ENCODE measurements around the gene KRT36. TPM values are rescaled to one million over a fixed set of nuclear protein-coding genes. Genes with fewer than 3 reads are reported as not detected.

KRT36 gene
- total RNA-seq, 4 donors from 2014 or later, result not detected

DNA sequence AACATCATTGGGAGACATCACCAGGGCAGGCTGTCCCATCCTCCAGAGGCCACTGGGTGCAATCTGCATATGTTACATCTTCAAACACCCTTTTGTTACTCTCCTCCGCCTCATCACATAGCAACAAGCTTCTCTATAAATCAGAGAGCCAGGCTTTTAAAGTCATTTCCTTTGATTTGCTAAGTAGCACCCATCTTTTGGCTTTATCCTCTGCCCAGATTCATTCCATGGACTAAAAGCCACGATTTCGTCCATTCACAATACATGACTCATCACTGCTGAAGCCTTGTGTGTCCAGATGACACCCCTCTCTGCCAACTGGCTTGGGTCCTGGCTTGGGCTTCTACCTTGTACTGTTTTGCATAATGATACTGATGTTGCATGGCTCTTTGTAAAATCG lies 47.0 kb downstream of the KRT36 start:
- Histone ChIP-seq H3K4me3 (no peak overlapping the region), H3K36me3 (no peaks in the 10 kb centered on the region), H3K9me3 (no peaks in the 10 kb centered on the region), H3K27ac (no peak overlapping the region), H3K27me3 (peaks cover 8% of the 10 kb centered on the region), H3K4me1 (no peaks in the 10 kb centered on the region)
- WGBS, 2 donors (ENCODE audit: low coverage in 1 of 2), result 62 to 65% methylated on average over 3 to 4 of the region's 4 CpGs
- no peak for ATAC-seq
- TF ChIP-seq, protein P1, sequence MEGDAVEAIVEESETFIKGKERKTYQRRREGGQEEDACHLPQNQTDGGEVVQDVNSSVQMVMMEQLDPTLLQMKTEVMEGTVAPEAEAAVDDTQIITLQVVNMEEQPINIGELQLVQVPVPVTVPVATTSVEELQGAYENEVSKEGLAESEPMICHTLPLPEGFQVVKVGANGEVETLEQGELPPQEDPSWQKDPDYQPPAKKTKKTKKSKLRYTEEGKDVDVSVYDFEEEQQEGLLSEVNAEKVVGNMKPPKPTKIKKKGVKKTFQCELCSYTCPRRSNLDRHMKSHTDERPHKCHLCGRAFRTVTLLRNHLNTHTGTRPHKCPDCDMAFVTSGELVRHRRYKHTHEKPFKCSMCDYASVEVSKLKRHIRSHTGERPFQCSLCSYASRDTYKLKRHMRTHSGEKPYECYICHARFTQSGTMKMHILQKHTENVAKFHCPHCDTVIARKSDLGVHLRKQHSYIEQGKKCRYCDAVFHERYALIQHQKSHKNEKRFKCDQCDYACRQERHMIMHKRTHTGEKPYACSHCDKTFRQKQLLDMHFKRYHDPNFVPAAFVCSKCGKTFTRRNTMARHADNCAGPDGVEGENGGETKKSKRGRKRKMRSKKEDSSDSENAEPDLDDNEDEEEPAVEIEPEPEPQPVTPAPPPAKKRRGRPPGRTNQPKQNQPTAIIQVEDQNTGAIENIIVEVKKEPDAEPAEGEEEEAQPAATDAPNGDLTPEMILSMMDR (IDR thresholded peaks at IDR 0.05), result no peak
- TF ChIP-seq EP300 (IDR thresholded peaks at IDR 0.05), result no peak
- TF ChIP-seq POLR2A (IDR thresholded peaks at IDR 0.05), result no peak
- TF ChIP-seq POLR2AphosphoS5 (IDR thresholded peaks at IDR 0.05), result no peak

DNA sequence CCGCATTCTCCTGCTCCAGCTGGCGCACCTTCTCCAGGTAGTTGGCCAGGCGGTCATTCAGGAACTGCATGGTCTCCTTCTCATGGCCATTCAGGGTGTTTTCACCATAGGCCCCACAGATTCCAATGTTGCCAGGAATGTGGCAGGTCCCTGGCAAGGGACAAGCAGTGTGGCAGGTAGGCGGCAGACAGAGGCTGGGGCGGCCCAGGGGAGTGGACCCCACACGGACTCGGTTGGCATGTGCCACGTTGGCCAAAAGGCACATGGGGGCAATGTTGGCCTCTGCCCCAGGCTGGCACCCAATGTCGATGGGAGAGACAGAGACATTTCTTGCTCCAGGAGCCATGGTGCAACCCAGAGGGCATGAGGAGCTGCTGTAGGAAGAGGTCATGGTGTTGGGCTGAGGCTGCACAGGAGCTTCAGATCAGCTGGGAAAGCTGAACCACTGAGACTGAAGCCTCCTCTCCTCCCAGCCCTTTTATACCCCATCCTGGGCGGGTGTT lies 49.1 kb downstream of the KRT36 start, which contains the start of gene KRT38:
TSS of gene KRT38 (minus strand) at position 453 of the 503 bp plus-strand sequence. CDS start at position 391, 62 bp downstream.
- peaks cover 6% of the 10 kb centered on the region for H3K27me3 ChIP-seq
- no peak for TF ChIP-seq POLR2AphosphoS5 (IDR thresholded peaks at IDR 0.05)
- TF ChIP-seq, protein P1 (IDR thresholded peaks at IDR 0.05), result no peak
- no peak for TF ChIP-seq POLR2A (IDR thresholded peaks at IDR 0.05)
- no peak for TF ChIP-seq EP300 (IDR thresholded peaks at IDR 0.05)
- H3K4me3 ChIP-seq, result no peak within 1 kb of the TSS
- H3K27ac ChIP-seq, result no peak within 1 kb of the TSS
- no peak for ATAC-seq
- 86 to 92% methylated on average over 2 to 4 of the region's 10 CpGs for WGBS, 2 donors (ENCODE audit: low coverage in 1 of 2)
- H3K9me3 ChIP-seq, result no peaks in the 10 kb centered on the region
- H3K36me3 ChIP-seq, result no peaks in the 10 kb centered on the region
- no peaks in the 10 kb centered on the region for H3K4me1 ChIP-seq

DNA sequence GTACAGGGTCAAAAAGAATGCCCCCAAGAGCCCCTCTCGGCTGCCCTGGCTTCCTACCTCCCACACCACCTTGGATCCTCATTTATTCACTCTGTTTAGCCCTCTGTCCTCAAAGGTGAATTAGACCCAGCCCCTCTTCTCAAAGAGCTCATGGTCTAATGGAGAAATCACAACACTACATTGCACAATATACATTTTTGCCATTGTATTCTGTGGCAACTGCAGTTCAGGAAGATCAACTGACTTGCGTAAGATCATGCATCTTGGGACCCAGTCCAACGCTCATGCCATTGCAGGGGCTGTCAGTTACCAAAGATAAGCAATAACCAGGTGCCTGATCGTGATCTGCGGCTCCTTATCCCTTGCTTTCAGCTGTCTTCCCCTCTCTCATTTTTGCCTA lies 50.3 kb downstream of the KRT36 start:
- TF ChIP-seq EP300 (IDR thresholded peaks at IDR 0.05) (no peak), POLR2AphosphoS5 (IDR thresholded peaks at IDR 0.05) (no peak)
- peaks cover 0 to 5% (median 0%) of the 10 kb centered on the region in 3 donors for H3K4me1 ChIP-seq
- no peak overlapping the region for H3K27ac ChIP-seq
- no peaks in the 10 kb centered on the region for H3K9me3 ChIP-seq
- no peak for ATAC-seq
- no peaks in the 10 kb centered on the region for H3K27me3 ChIP-seq
- no peaks in the 10 kb centered on the region for H3K36me3 ChIP-seq
- no peak overlapping the region for H3K4me3 ChIP-seq
- WGBS, 2 donors (ENCODE audit: low coverage in 1 of 2), result 83 to 100% methylated on average over 2 to 4 of the region's 5 CpGs

DNA sequence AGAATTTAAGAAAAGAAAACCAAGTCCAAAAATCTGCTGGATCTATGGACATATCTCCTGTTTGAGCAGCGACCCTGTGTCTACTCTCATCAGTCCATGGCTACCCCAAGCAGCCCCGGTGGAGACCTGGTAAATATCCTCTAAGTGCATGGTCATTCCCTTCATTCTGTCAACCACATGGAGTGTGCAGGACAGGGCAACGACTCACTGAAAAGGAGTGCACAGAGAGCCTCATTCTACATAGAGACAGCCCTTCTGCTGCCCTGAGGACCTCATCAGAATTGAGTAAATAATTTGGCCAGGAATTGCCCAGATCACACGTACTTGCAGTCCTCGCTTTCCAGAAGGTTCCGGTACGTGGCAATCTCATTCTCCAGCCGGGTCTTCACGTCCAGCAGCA lies 51.9 kb downstream of the KRT36 start:
- ATAC-seq, result no peak
- WGBS, 2 donors (ENCODE audit: low coverage in 1 of 2), result 87% methylated on average over 9 of the region's 9 CpGs; no CpG with 5 or more reads in 1 of the 2 donors
- no peaks in the 10 kb centered on the region for H3K27me3 ChIP-seq
- TF ChIP-seq POLR2AphosphoS5 (IDR thresholded peaks at IDR 0.05) (no peak), EP300 (IDR thresholded peaks at IDR 0.05) (no peak), POLR2A (IDR thresholded peaks at IDR 0.05) (no peak)
- TF ChIP-seq, protein P1 (IDR thresholded peaks at IDR 0.05), result no peak
- peaks cover 0 to 8% (median 0%) of the 10 kb centered on the region in 3 donors for H3K4me1 ChIP-seq
- H3K36me3 ChIP-seq, result no peaks in the 10 kb centered on the region
- H3K4me3 ChIP-seq, result no peak overlapping the region
- no peaks in the 10 kb centered on the region for H3K9me3 ChIP-seq
- no peak overlapping the region for H3K27ac ChIP-seq

DNA sequence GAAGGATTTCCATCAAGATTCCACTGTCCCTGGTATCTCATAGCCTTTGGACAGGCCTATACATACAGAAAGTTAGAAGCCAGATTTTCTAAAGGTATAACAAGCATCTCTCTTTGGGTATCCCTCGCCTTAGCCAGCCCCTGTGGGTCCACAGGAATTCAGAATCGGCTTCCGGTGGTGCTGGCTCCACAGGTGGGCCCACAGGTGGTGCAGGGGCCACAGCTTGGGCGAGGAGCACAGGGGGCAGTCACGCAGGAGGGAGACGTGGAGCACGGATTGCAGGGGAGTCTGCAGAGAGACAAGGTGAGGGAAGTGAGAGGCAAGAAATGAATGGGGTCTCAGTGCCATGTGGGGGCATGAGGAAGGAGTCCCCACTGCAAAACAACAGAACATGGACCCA lies 52.5 kb downstream of the KRT36 start:
- no peak overlapping the region for H3K27ac ChIP-seq
- H3K27me3 ChIP-seq, result no peaks in the 10 kb centered on the region
- TF ChIP-seq POLR2AphosphoS5 (IDR thresholded peaks at IDR 0.05) (no peak), EP300 (IDR thresholded peaks at IDR 0.05) (no peak), POLR2A (IDR thresholded peaks at IDR 0.05) (no peak)
- TF ChIP-seq, protein P1 (IDR thresholded peaks at IDR 0.05), result no peak
- 68% methylated on average over 3 of the region's 7 CpGs; no CpG with 5 or more reads in 1 of the 2 donors for WGBS, 2 donors (ENCODE audit: low coverage in 1 of 2)
- no peak for ATAC-seq
- H3K36me3 ChIP-seq, result no peaks in the 10 kb centered on the region
- no peaks in the 10 kb centered on the region for H3K9me3 ChIP-seq
- peaks cover 0 to 8% (median 0%) of the 10 kb centered on the region in 3 donors for H3K4me1 ChIP-seq
- no peak overlapping the region for H3K4me3 ChIP-seq

Small RNA genes within 50 kb of the gene (small RNA-seq; reads per million reads assigned to genes)
- 0 to 0.09 (median 0) reads per million in 4 donors for gene RNU2-32P

Other genes with a start within 250 kb of the KRT36 start
- gene KRTAP9-4, start 240.2 kb downstream of the KRT36 start, total RNA-seq, result not detected
- gene KRTAP9-9, start 234.5 kb downstream of the KRT36 start, total RNA-seq, result not detected
- not detected for gene KRTAP9-6, start 224.5 kb downstream of the KRT36 start, total RNA-seq
- gene KRTAP9-7, start 214.2 kb downstream of the KRT36 start, total RNA-seq, result under 1 TPM in 1 of 4 donors, not detected in 3; 0.66 TPM
- not detected for gene KRTAP29-1, start 187.1 kb downstream of the KRT36 start, total RNA-seq
- not detected for gene KRTAP16-1, start 180.6 kb downstream of the KRT36 start, total RNA-seq
- gene KRTAP17-1, start 174.2 kb downstream of the KRT36 start, total RNA-seq, result not detected
- not detected for gene KRT33A, start 139.1 kb downstream of the KRT36 start, total RNA-seq
- not detected for gene KRT33B, start 120.1 kb downstream of the KRT36 start, total RNA-seq
- gene KRT34, start 107.6 kb downstream of the KRT36 start, total RNA-seq, result under 1 TPM in 1 of 4 donors, not detected in 3; 0.27 TPM
- gene KRT31, start 92.3 kb downstream of the KRT36 start, total RNA-seq, result not detected
- gene KRT37, start 65.3 kb downstream of the KRT36 start, total RNA-seq, result not detected
- not detected for gene KRT38, start 48.9 kb downstream of the KRT36 start, total RNA-seq
- under 1 TPM in 1 of 4 donors, not detected in 3; 0.13 TPM for gene KRT32, start 22.5 kb downstream of the KRT36 start, total RNA-seq
- gene KRT35, start 8.8 kb downstream of the KRT36 start, total RNA-seq, result not detected
- 1,000 to 10,000 TPM in 1 of 4 donors, 100 to 1,000 TPM in 1, 10 to 100 TPM in 2; 20.7 to 1,501 (median 80.1) TPM for gene KRT13, start 15.7 kb upstream of the KRT36 start, total RNA-seq
- gene KRT15, start 29.0 kb upstream of the KRT36 start, total RNA-seq, result 100 to 1,000 TPM in 1 of 4 donors, 1 to 10 TPM in 3; 1.2 to 129 (median 4.2) TPM
- 100 to 1,000 TPM in 1 of 4 donors, 1 to 10 TPM in 3; 2.9 to 154 (median 6.5) TPM for gene KRT19, start 38.4 kb upstream of the KRT36 start, total RNA-seq
- gene KRT9, start 82.1 kb upstream of the KRT36 start, total RNA-seq, result not detected
- 100 to 1,000 TPM in 1 of 4 donors, 10 to 100 TPM in 1, 1 to 10 TPM in 1, not detected in 1; 1.4 to 105 (median 41.1) TPM for gene KRT14, start 97.0 kb upstream of the KRT36 start, total RNA-seq
- gene KRT16, start 122.9 kb upstream of the KRT36 start, total RNA-seq, result 10 to 100 TPM in 2 of 4 donors, 1 to 10 TPM in 2; 1.1 to 78.8 (median 13.5) TPM
- 10 to 100 TPM in 2 of 4 donors, 1 to 10 TPM in 1, not detected in 1; 7.0 to 18.5 (median 17.4) TPM for gene KRT17, start 134.7 kb upstream of the KRT36 start, total RNA-seq
- gene EIF1, start 199.0 kb upstream of the KRT36 start, total RNA-seq, result 100 to 1,000 TPM; 224 to 331 (median 270) TPM
- gene GAST, start 222.4 kb upstream of the KRT36 start, total RNA-seq, result not detected
- gene HAP1, start 244.7 kb upstream of the KRT36 start, total RNA-seq, result under 1 TPM in 1 of 4 donors, not detected in 3; 0.54 TPM